Astrocyte (in vitro differentiated cells and primary cell): ENCODE data around the gene CLINT1.

Source experiments
- CTCF ChIP-seq: IDR thresholded peaks from 2 replicates; pipeline ENCODE4 v1.5.1; 2011; ENCODE audit warnings: low read depth, mild to moderate bottlenecking, inconsistent platforms, low read length, moderate library complexity; ENCODE audit not compliant: insufficient read depth
- EZH2 ChIP-seq: IDR thresholded peaks from 2 replicates; pipeline ENCODE4 v1.6.1; 2012; ENCODE audit warnings: mild to moderate bottlenecking, low read length, inconsistent platforms; ENCODE audit not compliant: insufficient read depth

- TF ChIP-seq CTCF: no peak
- TF ChIP-seq EZH2: no peak
These were observed 44.1 kb upstream of the CLINT1 start for GRCh38 chr5:157903117-157903450.
